Breast epithelium (tissue), 4 donors: Measurements from ENCODE around the gene TMEM198. TPM values are rescaled to one million over a fixed set of nuclear protein-coding genes. Genes with fewer than 3 reads are reported as not detected.

Experiments used
- DNase-seq, 2 donors: peaks; one replicate each; pipeline ENCODE4 v3.0.0-alpha.2; 2019; ENCODE audit warnings: low spot score in 2 of 2
- H3K27ac ChIP-seq, 2 donors: fragments of 200-600 bp; sonication (generic) in 1 of 2; one replicate each; pipeline ENCODE4 v1.5.1; 2016 to 2019; ENCODE audit warnings: mild to moderate bottlenecking in 1 of 2
- H3K27me3 ChIP-seq, 2 donors: fragments of 200-600 bp; sonication (generic) in 1 of 2; one replicate each; pipeline versions ENCODE4 v1.5.1 to v1.6.0; 2017 to 2019; ENCODE audit warnings: control low read depth in 1 of 2, mild to moderate bottlenecking in 1 of 2
- H3K36me3 ChIP-seq: fragments of 200-600 bp; one replicate; pipeline ENCODE4 v1.5.1; 2019
- H3K4me1 ChIP-seq, 2 donors: fragments of 200-600 bp; sonication (generic); one replicate each; pipeline ENCODE4 v1.5.1; 2016 to 2019; ENCODE audit warnings: control low read depth in 1 of 2
- H3K4me3 ChIP-seq, 3 donors: fragments of 200-600 bp; sonication (generic); 1 replicate in 2 of 3; 2 replicates in 1 of 3; pipeline ENCODE4 v1.5.1; 2016 to 2019; ENCODE audit warnings: mild to moderate bottlenecking in 3 of 3, moderate library complexity in 2 of 3
- H3K9me3 ChIP-seq, 2 donors: fragments of 200-600 bp; sonication (generic) in 1 of 2; one replicate each; pipeline ENCODE4 v1.5.1; 2016 to 2019; ENCODE audit warnings: control low read depth in 1 of 2
- POLR2A ChIP-seq: fragments of 450-650 bp; IDR thresholded peaks from one replicate; pipeline ENCODE4 v1.6.1; 2016; ENCODE audit warnings: antibody characterized with exemption, mild to moderate bottlenecking, moderate library complexity
- POLR2AphosphoS5 ChIP-seq, 3 donors: sonication (generic); formaldehyde crosslinking; IDR thresholded peaks; one replicate each; pipeline ENCODE4 v1.6.1; 2017; ENCODE audit warnings: antibody characterized with exemption in 3 of 3
- intact Hi-C: fragments of 100-400 bp; cut with DNase I; formaldehyde crosslinking; loops from one replicate; pipeline ENCODE4 v1.15.1; 2023; ENCODE audit warnings: low total_unique reads
- total RNA-seq, 3 donors: library from RNA; depleted of rRNA; stranded (reverse); fragments of >200 nt; gene quantifications; one replicate each; pipeline ENCODE4 v1.1.0, GENCODE V29; 2016
- TF ChIP-seq, protein P1 (sequence below), 3 donors: fragments of 450-650 bp; IDR thresholded peaks; one replicate each; pipeline ENCODE4 v1.5.1; 2016 to 2017; ENCODE audit warnings: antibody characterized with exemption in 3 of 3, mild to moderate bottlenecking in 3 of 3, moderate library complexity in 3 of 3

The TMEM198 gene
- total RNA-seq, 3 donors from 2014 or later = 1.6 to 1.9 (median 1.8) TPM

- Histone ChIP-seq H3K27ac (no peak overlapping the region), H3K27me3 (no peaks in the 10 kb centered on the region), H3K4me1 (no peaks in the 10 kb centered on the region), H3K36me3 (no peaks in the 10 kb centered on the region), H3K9me3 (no peaks in the 10 kb centered on the region), H3K4me3 (no peak overlapping the region)
- intact Hi-C loops = no loop called here
- TF ChIP-seq, protein P1, sequence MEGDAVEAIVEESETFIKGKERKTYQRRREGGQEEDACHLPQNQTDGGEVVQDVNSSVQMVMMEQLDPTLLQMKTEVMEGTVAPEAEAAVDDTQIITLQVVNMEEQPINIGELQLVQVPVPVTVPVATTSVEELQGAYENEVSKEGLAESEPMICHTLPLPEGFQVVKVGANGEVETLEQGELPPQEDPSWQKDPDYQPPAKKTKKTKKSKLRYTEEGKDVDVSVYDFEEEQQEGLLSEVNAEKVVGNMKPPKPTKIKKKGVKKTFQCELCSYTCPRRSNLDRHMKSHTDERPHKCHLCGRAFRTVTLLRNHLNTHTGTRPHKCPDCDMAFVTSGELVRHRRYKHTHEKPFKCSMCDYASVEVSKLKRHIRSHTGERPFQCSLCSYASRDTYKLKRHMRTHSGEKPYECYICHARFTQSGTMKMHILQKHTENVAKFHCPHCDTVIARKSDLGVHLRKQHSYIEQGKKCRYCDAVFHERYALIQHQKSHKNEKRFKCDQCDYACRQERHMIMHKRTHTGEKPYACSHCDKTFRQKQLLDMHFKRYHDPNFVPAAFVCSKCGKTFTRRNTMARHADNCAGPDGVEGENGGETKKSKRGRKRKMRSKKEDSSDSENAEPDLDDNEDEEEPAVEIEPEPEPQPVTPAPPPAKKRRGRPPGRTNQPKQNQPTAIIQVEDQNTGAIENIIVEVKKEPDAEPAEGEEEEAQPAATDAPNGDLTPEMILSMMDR (IDR thresholded peaks at IDR 0.05) = no peak
- TF ChIP-seq POLR2A (no peak), POLR2AphosphoS5 (IDR thresholded peaks at IDR 0.05) (no peak)
- DNase-seq = no peak
Observed at GRCh38 chr2:219567131-219567530, 23.3 kb downstream of the TMEM198 start.

DNA sequence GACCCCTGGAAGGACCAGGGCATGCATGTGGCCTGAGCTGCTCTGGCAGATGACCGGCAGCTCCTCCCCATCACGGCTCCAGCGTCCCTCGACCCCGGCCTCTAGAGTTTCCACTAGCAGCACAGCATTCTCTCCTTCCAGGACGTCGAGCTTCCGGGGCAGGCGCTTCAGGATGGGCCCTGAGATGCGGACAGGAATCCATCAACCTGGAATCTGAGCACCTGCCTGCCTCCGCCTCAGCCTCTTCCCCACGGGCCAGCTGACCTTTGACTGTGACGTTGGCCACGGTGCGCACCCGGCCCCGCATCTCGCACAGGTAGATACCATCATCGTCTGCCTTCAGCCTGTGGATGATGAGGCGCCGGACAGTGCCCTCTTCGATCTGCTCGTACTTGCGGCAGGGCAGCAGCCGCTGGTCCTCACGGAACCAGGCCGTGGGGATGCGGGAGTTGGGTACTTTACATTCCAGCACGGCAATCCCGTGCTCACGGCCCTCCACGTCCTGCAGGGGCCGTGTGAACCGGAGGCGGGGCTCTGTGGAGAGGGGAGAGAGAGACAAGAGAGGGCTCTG is 24.0 kb downstream of the TMEM198 start:
- H3K27me3 ChIP-seq = no peaks in the 10 kb centered on the region
- no peaks in the 10 kb centered on the region for H3K9me3 ChIP-seq
- H3K36me3 ChIP-seq = no peaks in the 10 kb centered on the region
- no peak for DNase-seq
- no peaks in the 10 kb centered on the region for H3K4me1 ChIP-seq
- no peak overlapping the region for H3K27ac ChIP-seq
- H3K4me3 ChIP-seq = no peak overlapping the region
- intact Hi-C loops = no loop called here
- TF ChIP-seq, protein P1 (IDR thresholded peaks at IDR 0.05) = no peak
- TF ChIP-seq POLR2A = no peak
- no peak for TF ChIP-seq POLR2AphosphoS5 (IDR thresholded peaks at IDR 0.05)

- Histone ChIP-seq H3K36me3 (no peaks in the 10 kb centered on the region), H3K4me1 (no peaks in the 10 kb centered on the region), H3K9me3 (no peaks in the 10 kb centered on the region), H3K27ac (no peak overlapping the region), H3K27me3 (no peaks in the 10 kb centered on the region), H3K4me3 (no peak overlapping the region)
- TF ChIP-seq POLR2AphosphoS5 (IDR thresholded peaks at IDR 0.05) = no peak
- no peak for TF ChIP-seq POLR2A
- TF ChIP-seq, protein P1 (IDR thresholded peaks at IDR 0.05) = no peak
- DNase-seq = no peak
- intact Hi-C loops = no loop called here
Observed at GRCh38 chr2:219569041-219569440, 25.2 kb downstream of the TMEM198 start.

GRCh38 chr2:219569635-219570034 is 25.8 kb downstream of the TMEM198 start:
- TF ChIP-seq, protein P1 (IDR thresholded peaks at IDR 0.05) = no peak
- TF ChIP-seq POLR2A (no peak), POLR2AphosphoS5 (IDR thresholded peaks at IDR 0.05) (no peak)
- Histone ChIP-seq H3K27ac (peak overlapping the region in 1 of 2 donors; percentile 93), H3K4me1 (no peaks in the 10 kb centered on the region), H3K9me3 (no peaks in the 10 kb centered on the region), H3K4me3 (peak overlapping the region in 1 of 3 donors; percentile 67), H3K36me3 (no peaks in the 10 kb centered on the region), H3K27me3 (no peaks in the 10 kb centered on the region)
- intact Hi-C loops = no loop called here
- DNase-seq = no peak

DNA sequence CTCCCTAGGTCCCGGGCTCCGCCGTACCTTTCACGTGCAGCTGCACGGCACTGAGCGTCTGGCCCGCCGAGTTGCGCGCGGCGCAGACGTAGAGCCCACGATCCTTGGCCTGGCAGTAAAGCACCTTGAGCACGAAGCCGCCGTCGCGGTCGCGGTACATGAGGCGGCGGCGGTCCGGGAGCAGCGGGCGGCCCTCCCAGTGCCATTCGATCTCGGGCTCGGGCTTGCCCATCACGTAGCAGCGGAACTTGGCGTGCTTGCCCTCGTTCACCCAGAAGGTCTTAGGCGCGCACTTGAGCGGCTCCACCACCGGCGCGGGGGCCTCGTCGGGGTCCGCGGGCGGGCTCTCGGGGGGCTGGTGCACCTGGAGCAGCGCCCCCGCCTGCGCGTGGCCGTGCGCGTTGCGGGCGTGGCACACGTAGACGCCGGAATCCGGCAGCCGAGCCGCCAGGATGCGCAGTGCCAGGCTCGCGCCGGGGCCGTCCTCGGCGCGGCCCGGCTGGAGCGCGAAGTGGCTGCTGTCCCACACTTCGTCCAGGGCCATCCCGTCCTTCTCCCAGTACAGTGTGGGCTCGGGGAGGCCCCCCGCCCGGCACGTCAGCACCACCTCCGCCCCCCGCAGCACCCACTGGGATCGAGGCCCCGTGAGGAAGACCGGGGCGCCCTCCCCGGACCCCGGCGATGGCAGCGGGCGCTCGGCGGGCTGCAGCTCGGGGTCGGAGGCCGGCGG is 26.5 kb downstream of the TMEM198 start:
- intact Hi-C loops = no loop called here

More for the DNA sequence above, 26.5 kb downstream of the TMEM198 start:
- Histone ChIP-seq H3K36me3 (no peaks in the 10 kb centered on the region), H3K27ac (peak overlapping the region; percentile 77 to 93), H3K4me3 (peak overlapping the region; percentile 67 to 99 (median 76)), H3K4me1 (no peaks in the 10 kb centered on the region), H3K27me3 (no peaks in the 10 kb centered on the region), H3K9me3 (no peaks in the 10 kb centered on the region)
- no peak for DNase-seq
- TF ChIP-seq, protein P1 (IDR thresholded peaks at IDR 0.05) = no peak
- TF ChIP-seq POLR2AphosphoS5 (IDR thresholded peaks at IDR 0.05) (no peak), POLR2A (no peak)
